Immature natural killer cell (primary cell): ENCODE data around the gene NLRP7. TPM values are rescaled to one million over a fixed set of nuclear protein-coding genes. Genes with fewer than 3 reads are reported as not detected.
"Not testable (repeated sequence)": the region's sequence is repeated elsewhere in the genome, so short reads cannot be mapped to it uniquely, and the experiment has no call there.

Experiments
- DNase-seq, 3 donors: peaks; one replicate each; pipeline ENCODE4 v3.0.0; 2022; ENCODE audit warnings: mixed read lengths in 1 of 3
- H3K27ac Mint-ChIP-seq, 6 donors: one replicate each; pipeline ENCODE4 v1.8.0; 2020; ENCODE audit warnings: mixed read lengths in 6 of 6, mild to moderate bottlenecking in 5 of 6, inconsistent platforms in 4 of 6, moderate library complexity in 3 of 6
- H3K27me3 Mint-ChIP-seq, 3 donors: one replicate each; pipeline ENCODE4 v1.8.0; 2020 to 2021; ENCODE audit warnings: low read depth in 3 of 3, mild to moderate bottlenecking in 3 of 3, mixed read lengths in 3 of 3, moderate library complexity in 3 of 3, inconsistent platforms in 1 of 3
- H3K36me3 Mint-ChIP-seq, 3 donors: one replicate each; pipeline ENCODE4 v1.8.0; 2020; ENCODE audit warnings: mixed read lengths in 3 of 3, inconsistent platforms in 2 of 3, mild to moderate bottlenecking in 2 of 3
- H3K4me1 Mint-ChIP-seq, 2 donors: one replicate each; pipeline ENCODE4 v1.8.0; 2020; ENCODE audit warnings: inconsistent platforms in 2 of 2, mild to moderate bottlenecking in 2 of 2, mixed read lengths in 2 of 2, moderate library complexity in 1 of 2
- H3K4me3 Mint-ChIP-seq, 5 donors: one replicate each; pipeline ENCODE4 v1.8.0; 2020; ENCODE audit warnings: mild to moderate bottlenecking in 5 of 5, mixed read lengths in 5 of 5, inconsistent platforms in 3 of 5, moderate library complexity in 3 of 5
- H3K9me3 Mint-ChIP-seq, 6 donors: one replicate each; pipeline ENCODE4 v1.8.0; 2020; ENCODE audit warnings: mild to moderate bottlenecking in 6 of 6, mixed read lengths in 6 of 6, inconsistent platforms in 4 of 6, moderate library complexity in 3 of 6
- polyA plus RNA-seq, 3 donors: library from polyadenylated mRNA; unstranded; fragments of 300-500 nt; fragmentation: Illumina TruSeq; gene quantifications; one replicate each; pipeline ENCODE4 v1.2.3, GENCODE V29; 2021

Gene NLRP7
- polyA plus RNA-seq, 3 donors from 2014 or later: 0.27 to 2.0 TPM; not detected in 1

GRCh38 chr19:54949412-54949811 lies 2.1 kb upstream of the NLRP7 start:
- H3K27ac Mint-ChIP-seq: no peak overlapping the region
- H3K4me1 Mint-ChIP-seq: no peaks in the 10 kb centered on the region
- no peaks in the 10 kb centered on the region for H3K27me3 Mint-ChIP-seq
- H3K4me3 Mint-ChIP-seq: no peak overlapping the region
- H3K9me3 Mint-ChIP-seq: no peaks in the 10 kb centered on the region
- H3K36me3 Mint-ChIP-seq: peaks cover under 1 to 4% (median 3%) of the 10 kb centered on the region in 3 donors
- DNase-seq: no peak

- H3K4me1 Mint-ChIP-seq, H3K27me3 Mint-ChIP-seq, H3K27ac Mint-ChIP-seq, H3K9me3 Mint-ChIP-seq, DNase-seq, H3K4me3 Mint-ChIP-seq: not testable (repeated sequence)
- H3K36me3 Mint-ChIP-seq: peaks cover 12 to 26% (median 21%) of the 10 kb centered on the region in 3 donors
These were observed 3.5 kb downstream of the NLRP7 start for GRCh38 chr19:54943772-54944361.

- not testable (repeated sequence) for H3K27me3 Mint-ChIP-seq, H3K4me1 Mint-ChIP-seq, DNase-seq, H3K27ac Mint-ChIP-seq, H3K9me3 Mint-ChIP-seq, H3K4me3 Mint-ChIP-seq
- H3K36me3 Mint-ChIP-seq: peaks cover 16 to 31% (median 27%) of the 10 kb centered on the region in 3 donors
These were observed 7.8 kb downstream of the NLRP7 start for GRCh38 chr19:54939538-54939937.

- no peak overlapping the region for H3K27ac Mint-ChIP-seq
- H3K27me3 Mint-ChIP-seq: no peaks in the 10 kb centered on the region
- peaks cover 12 to 26% (median 23%) of the 10 kb centered on the region in 3 donors for H3K36me3 Mint-ChIP-seq
These were observed 8.4 kb downstream of the NLRP7 start for GRCh38 chr19:54938906-54939305.

GRCh38 chr19:54937926-54938325 lies 9.4 kb downstream of the NLRP7 start:
- H3K27ac Mint-ChIP-seq: peak overlapping the region in 1 of 6 donors; percentile 46
- peaks cover 12 to 29% (median 26%) of the 10 kb centered on the region in 3 donors for H3K36me3 Mint-ChIP-seq
- no peaks in the 10 kb centered on the region for H3K9me3 Mint-ChIP-seq
- H3K4me1 Mint-ChIP-seq: peaks cover 7% of the 10 kb centered on the region in 2 donors
- DNase-seq: no peak
- no peaks in the 10 kb centered on the region for H3K27me3 Mint-ChIP-seq
- no peak overlapping the region for H3K4me3 Mint-ChIP-seq

More at GRCh38 chr19:54938906-54939305, 8.4 kb downstream of the NLRP7 start:
- no peak for DNase-seq
- Mint-ChIP-seq H3K4me1 (peaks cover 7% of the 10 kb centered on the region in 2 donors), H3K9me3 (no peaks in the 10 kb centered on the region), H3K4me3 (no peak overlapping the region)

GRCh38 chr19:54928299-54928698 lies 19.0 kb downstream of the NLRP7 start:
- H3K4me1 Mint-ChIP-seq: peaks cover 4 to 5% of the 10 kb centered on the region in 2 donors
- peaks cover 3 to 6% (median 5%) of the 10 kb centered on the region in 6 donors for H3K9me3 Mint-ChIP-seq
- no peaks in the 10 kb centered on the region for H3K27me3 Mint-ChIP-seq
- peak overlapping the region in 1 of 6 donors; percentile 55 for H3K27ac Mint-ChIP-seq
- H3K4me3 Mint-ChIP-seq: no peak overlapping the region
- peaks cover 10 to 20% (median 17%) of the 10 kb centered on the region in 3 donors for H3K36me3 Mint-ChIP-seq
- no peak for DNase-seq

- Mint-ChIP-seq H3K9me3 (peaks cover under 1 to 4% (median 3%) of the 10 kb centered on the region in 6 donors), H3K4me3 (no peak overlapping the region), H3K27me3 (peaks cover 0 to 5% (median 4%) of the 10 kb centered on the region in 3 donors)
These were observed 24.1 kb downstream of the NLRP7 start for GRCh38 chr19:54923276-54923675.

GRCh38 chr19:54921082-54921481 lies 26.2 kb downstream of the NLRP7 start:
- Mint-ChIP-seq H3K4me1 (peaks cover 63 to 69% of the 10 kb centered on the region in 2 donors), H3K4me3 (peak overlapping the region; percentile 28 to 68 (median 36)), H3K36me3 (peaks cover 9 to 13% (median 12%) of the 10 kb centered on the region in 3 donors), H3K27ac (peak overlapping the region; percentile 47 to 94 (median 90)), H3K27me3 (peaks cover 3 to 17% (median 13%) of the 10 kb centered on the region in 3 donors), H3K9me3 (no peaks in the 10 kb centered on the region)
- DNase-seq: peak; percentile 42 to 64 (median 54)

More at GRCh38 chr19:54923276-54923675, 24.1 kb downstream of the NLRP7 start:
- Mint-ChIP-seq H3K36me3 (peaks cover 11 to 17% (median 16%) of the 10 kb centered on the region in 3 donors), H3K27ac (peak overlapping the region in 4 of 6 donors; percentile 48 to 79 (median 70)), H3K4me1 (peaks cover 42 to 49% of the 10 kb centered on the region in 2 donors)
- DNase-seq: no peak

- peak; percentile 50 to 65 (median 58) for DNase-seq
- Mint-ChIP-seq H3K27me3 (peaks cover 8 to 26% (median 21%) of the 10 kb centered on the region in 3 donors), H3K27ac (peak overlapping the region; percentile 47 to 92 (median 84)), H3K4me1 (peaks cover 74 to 80% of the 10 kb centered on the region in 2 donors), H3K4me3 (peak overlapping the region; percentile 43 to 73 (median 69))
- H3K9me3 Mint-ChIP-seq, H3K36me3 Mint-ChIP-seq: not testable (repeated sequence)
These were observed 27.4 kb downstream of the NLRP7 start for GRCh38 chr19:54919646-54920563.

- DNase-seq: no peak
- H3K4me3 Mint-ChIP-seq: peak overlapping the region in 4 of 5 donors; percentile 9 to 47 (median 35)
- peaks cover 82 to 88% of the 10 kb centered on the region in 2 donors for H3K4me1 Mint-ChIP-seq
- H3K9me3 Mint-ChIP-seq: no peaks in the 10 kb centered on the region
- peaks cover 4 to 10% (median 9%) of the 10 kb centered on the region in 3 donors for H3K36me3 Mint-ChIP-seq
- peak overlapping the region; percentile 47 to 99 (median 92) for H3K27ac Mint-ChIP-seq
- H3K27me3 Mint-ChIP-seq: peaks cover 11 to 28% (median 21%) of the 10 kb centered on the region in 3 donors
These were observed 28.8 kb downstream of the NLRP7 start for GRCh38 chr19:54918499-54918898.

GRCh38 chr19:54916822-54917221 lies 30.5 kb downstream of the NLRP7 start:
- peaks cover 5 to 20% (median 8%) of the 10 kb centered on the region in 3 donors for H3K36me3 Mint-ChIP-seq
- H3K27ac Mint-ChIP-seq: peak overlapping the region; percentile 87 to 99 (median 95)
- peak; percentile 82 to 84 (median 84) for DNase-seq
- H3K9me3 Mint-ChIP-seq: no peaks in the 10 kb centered on the region
- H3K27me3 Mint-ChIP-seq: peaks cover 14 to 28% (median 23%) of the 10 kb centered on the region in 3 donors
- peaks cover 80 to 85% of the 10 kb centered on the region in 2 donors for H3K4me1 Mint-ChIP-seq
- peak overlapping the region; percentile 77 to 90 (median 87) for H3K4me3 Mint-ChIP-seq

GRCh38 chr19:54907899-54908298 lies 39.4 kb downstream of the NLRP7 start:
- Mint-ChIP-seq H3K4me1 (peaks cover 59 to 72% of the 10 kb centered on the region in 2 donors), H3K27ac (peak overlapping the region in 5 of 6 donors; percentile 56 to 93 (median 64)), H3K4me3 (peak overlapping the region in 4 of 5 donors; percentile 27 to 64 (median 61)), H3K36me3 (peaks cover 16 to 26% (median 19%) of the 10 kb centered on the region in 3 donors), H3K27me3 (peaks cover 12 to 27% (median 17%) of the 10 kb centered on the region in 3 donors)
- not testable (repeated sequence) for DNase-seq, H3K9me3 Mint-ChIP-seq

- peaks cover 63 to 72% of the 10 kb centered on the region in 2 donors for H3K4me1 Mint-ChIP-seq
- DNase-seq: peak; percentile 63 to 67 (median 64)
- H3K36me3 Mint-ChIP-seq: peaks cover 16 to 19% (median 16%) of the 10 kb centered on the region in 3 donors
- no peaks in the 10 kb centered on the region for H3K9me3 Mint-ChIP-seq
- peak overlapping the region; percentile 93 to 100 (median 99) for H3K27ac Mint-ChIP-seq
- peaks cover 12 to 27% (median 17%) of the 10 kb centered on the region in 3 donors for H3K27me3 Mint-ChIP-seq
- H3K4me3 Mint-ChIP-seq: peak overlapping the region; percentile 97 to 99 (median 98)
These were observed 40.5 kb downstream of the NLRP7 start for GRCh38 chr19:54906819-54907218.
